Fibroblast of skin of right biceps (primary cell): Measurements from ENCODE around the gene DUOXA2.

Experiments
- DNase-seq: peaks from one replicate; pipeline ENCODE4 v3.0.0-alpha.2; 2013

Gene DUOXA2

GRCh38 chr15:45138814-45139765 lies 25.0 kb downstream of the DUOXA2 start:
- DNase-seq: no peak

GRCh38 chr15:45139770-45140169 lies 25.6 kb downstream of the DUOXA2 start:
- no peak for DNase-seq

GRCh38 chr15:45140557-45141250 lies 26.6 kb downstream of the DUOXA2 start:
- no peak for DNase-seq

- no peak for DNase-seq
Observed at GRCh38 chr15:45141386-45141785, 27.3 kb downstream of the DUOXA2 start.

GRCh38 chr15:45143056-45143455 lies 28.9 kb downstream of the DUOXA2 start:
- no peak for DNase-seq

GRCh38 chr15:45143946-45144345 lies 29.8 kb downstream of the DUOXA2 start:
- DNase-seq: no peak

GRCh38 chr15:45144775-45145174 lies 30.6 kb downstream of the DUOXA2 start:
- no peak for DNase-seq

- no peak for DNase-seq
Observed at GRCh38 chr15:45146405-45146804, 32.3 kb downstream of the DUOXA2 start.

- DNase-seq: no peak
Observed at GRCh38 chr15:45147606-45148005, 33.5 kb downstream of the DUOXA2 start.

GRCh38 chr15:45148076-45149059 lies 34.2 kb downstream of the DUOXA2 start:
- DNase-seq: no peak

- DNase-seq: no peak
Observed at GRCh38 chr15:45149060-45149459, 34.9 kb downstream of the DUOXA2 start.

GRCh38 chr15:45150481-45150880 lies 36.4 kb downstream of the DUOXA2 start:
- DNase-seq: peak; percentile 31

- no peak for DNase-seq
Observed at GRCh38 chr15:45150997-45151396, 36.9 kb downstream of the DUOXA2 start.

GRCh38 chr15:45151998-45152828 lies 38.1 kb downstream of the DUOXA2 start:
- no peak for DNase-seq

- DNase-seq: no peak
Observed at GRCh38 chr15:45155739-45156138, 41.6 kb downstream of the DUOXA2 start.

- DNase-seq: peak; percentile 81
Observed at GRCh38 chr15:45156744-45157455, 42.8 kb downstream of the DUOXA2 start.

GRCh38 chr15:45157974-45158373 lies 43.8 kb downstream of the DUOXA2 start:
- peak; percentile 79 for DNase-seq

GRCh38 chr15:45161666-45162065 lies 47.5 kb downstream of the DUOXA2 start:
- DNase-seq: no peak

GRCh38 chr15:45162771-45163507 lies 48.8 kb downstream of the DUOXA2 start:
- DNase-seq: peak; percentile 77

GRCh38 chr15:45163508-45163856 lies 49.4 kb downstream of the DUOXA2 start:
- no peak for DNase-seq

- no peak for DNase-seq
Observed at GRCh38 chr15:45164914-45165313, 50.8 kb downstream of the DUOXA2 start.
